GM18909 (cell line): ENCODE measurements around the gene PAX7.
"Not testable (repeated sequence)": the region's sequence is repeated elsewhere in the genome, so short reads cannot be mapped to it uniquely, and the experiment has no call there.

Experiments used
- ATAC-seq: cut with Tn5 transposase; IDR thresholded peaks from one replicate; pipeline ENCODE4 v1.9.1; 2021; ENCODE audit warnings: mild to moderate bottlenecking; ENCODE audit not compliant: unreplicated experiment, poor library complexity

The PAX7 gene

DNA sequence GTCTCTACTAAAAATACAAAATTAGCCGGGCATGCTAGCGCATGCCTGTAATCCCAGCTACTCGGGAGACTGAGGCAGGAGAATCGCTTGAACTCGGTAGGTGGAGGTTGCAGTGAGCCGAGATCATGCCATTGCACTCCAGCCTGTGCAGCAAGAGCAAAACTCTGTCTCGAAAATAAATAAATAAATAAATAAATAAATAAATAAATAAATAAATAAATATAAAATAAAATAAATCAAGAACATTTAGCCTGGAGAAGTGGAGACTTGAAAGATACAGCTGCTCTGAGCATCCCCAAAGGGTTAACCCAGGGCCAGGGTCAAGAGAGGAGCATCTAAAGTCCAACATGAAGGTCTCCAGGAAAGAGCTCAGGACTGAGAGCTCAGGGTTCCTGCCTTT is 63.6 kb downstream of the PAX7 start:
- not testable (repeated sequence) for ATAC-seq

DNA sequence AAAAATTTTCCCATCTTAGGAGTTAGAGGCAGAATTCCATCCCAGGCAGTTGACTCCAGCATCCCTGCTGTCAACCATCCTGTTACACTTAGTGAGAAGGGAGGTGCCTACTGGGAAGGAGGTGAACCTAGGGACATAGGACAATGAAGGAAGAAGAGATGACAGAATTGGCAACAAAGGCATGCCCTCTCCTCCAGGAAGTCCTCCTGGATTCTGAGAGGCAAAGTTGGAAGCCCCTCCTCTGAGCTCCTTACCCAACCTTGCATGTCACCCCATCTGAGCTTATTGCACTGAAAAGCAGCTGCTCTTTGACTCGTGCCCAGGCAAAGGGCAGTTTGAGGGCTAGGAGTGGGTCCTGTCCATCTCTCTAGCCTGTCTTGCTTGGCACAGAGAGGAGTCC is 66.9 kb downstream of the PAX7 start:
- ATAC-seq, result no peak

DNA sequence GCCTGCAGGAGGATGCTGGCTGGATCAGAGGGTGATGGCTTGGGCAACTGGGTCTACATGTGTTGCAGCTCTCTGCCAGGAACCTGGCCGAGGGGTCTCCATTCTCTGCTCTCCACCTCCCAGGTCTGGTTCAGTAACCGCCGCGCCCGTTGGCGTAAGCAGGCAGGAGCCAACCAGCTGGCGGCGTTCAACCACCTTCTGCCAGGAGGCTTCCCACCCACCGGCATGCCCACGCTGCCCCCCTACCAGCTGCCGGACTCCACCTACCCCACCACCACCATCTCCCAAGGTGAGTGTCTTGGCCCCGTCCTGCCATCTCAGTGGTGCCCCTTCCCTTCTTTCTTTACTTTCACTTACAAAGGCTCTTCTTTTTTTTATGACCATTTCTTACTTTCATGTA is 69.9 kb downstream of the PAX7 start:
- ATAC-seq, result no peak

DNA sequence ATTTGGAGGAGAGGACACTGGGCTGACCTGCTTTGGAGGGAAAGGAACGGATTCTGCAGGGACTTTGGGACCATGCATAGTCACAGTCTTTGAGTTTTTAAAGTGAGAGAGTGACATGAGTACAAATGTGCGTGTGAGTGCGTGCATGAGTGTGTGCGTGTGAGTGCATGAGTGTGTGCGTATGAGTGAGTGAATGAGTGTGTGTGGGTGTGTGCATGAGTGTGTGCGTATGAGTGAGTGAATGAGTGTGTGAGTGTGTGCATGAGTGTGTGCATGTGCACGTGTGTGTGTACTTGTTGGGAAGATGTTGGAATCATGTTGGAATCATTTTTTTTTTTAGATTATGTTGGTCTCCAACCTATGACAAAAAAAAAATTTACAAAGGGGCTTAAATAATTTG is 70.5 kb downstream of the PAX7 start:
- ATAC-seq, result no peak

DNA sequence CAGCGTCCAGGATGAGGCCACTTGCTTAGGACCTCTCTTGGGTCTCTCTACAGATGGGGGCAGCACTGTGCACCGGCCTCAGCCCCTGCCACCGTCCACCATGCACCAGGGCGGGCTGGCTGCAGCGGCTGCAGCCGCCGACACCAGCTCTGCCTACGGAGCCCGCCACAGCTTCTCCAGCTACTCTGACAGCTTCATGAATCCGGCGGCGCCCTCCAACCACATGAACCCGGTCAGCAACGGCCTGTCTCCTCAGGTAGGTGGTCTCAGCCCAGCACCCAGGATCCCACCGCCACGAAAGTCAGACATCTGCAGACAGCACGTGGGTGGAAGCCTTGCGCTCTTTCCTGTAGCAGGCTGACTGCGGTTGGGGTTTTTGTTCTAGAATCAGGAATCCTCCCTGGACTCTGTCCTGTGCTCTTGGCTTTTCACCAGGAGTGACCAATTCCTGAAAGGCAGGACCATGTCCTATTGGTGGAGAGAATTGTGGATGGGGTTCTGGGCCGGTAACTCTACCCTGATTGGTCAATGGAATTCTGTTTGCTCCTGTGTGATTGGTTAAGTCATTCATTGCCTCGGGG is 72.5 kb downstream of the PAX7 start:
- ATAC-seq, result no peak

DNA sequence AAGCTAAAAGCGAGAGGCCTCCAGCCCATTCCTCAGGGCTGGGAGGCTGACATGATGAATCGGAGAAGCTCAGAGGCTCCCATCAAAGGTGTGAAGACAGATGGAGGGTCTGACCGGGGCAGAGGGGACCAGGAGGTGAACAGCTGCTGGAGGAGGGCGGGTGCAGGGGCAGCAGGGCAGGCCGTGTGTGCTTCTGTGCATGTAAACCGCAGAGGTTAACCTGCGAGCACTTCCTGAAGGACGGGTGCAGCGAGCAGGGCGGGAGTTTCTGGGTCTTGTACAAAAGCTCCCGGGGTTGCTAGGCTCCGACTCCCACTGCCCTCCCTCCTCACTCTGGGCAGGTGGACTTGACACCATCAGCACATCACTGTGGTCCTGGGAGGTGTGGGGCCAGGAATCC is 75.2 kb downstream of the PAX7 start:
- ATAC-seq, result no peak

DNA sequence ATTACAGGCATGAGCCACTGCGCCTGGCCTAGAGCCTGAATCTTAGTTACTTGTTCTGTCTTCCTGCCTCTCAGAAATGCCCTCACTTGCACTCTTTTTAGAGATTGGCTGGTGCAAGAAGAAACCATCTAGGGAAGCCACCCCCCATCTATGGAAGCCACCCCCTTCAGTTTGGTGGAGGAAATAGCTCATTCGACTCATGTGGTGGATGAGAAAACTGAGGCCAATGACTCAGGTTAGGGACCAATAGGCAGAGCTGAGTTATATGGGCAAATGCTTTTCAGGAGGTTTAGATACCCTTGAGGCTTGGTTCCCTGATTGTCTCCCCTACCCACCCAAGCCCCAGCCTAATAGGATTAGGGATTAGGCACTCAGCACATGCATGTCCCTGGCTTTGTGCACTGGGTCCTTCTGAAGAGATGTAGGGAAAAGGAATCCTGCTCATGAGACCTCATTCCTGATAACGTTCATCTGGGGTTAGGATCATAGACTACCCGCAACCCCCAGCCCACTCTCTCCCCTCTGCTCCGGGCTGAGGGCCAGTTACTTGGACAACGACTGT is 77.1 kb downstream of the PAX7 start:
- ATAC-seq, result no peak

DNA sequence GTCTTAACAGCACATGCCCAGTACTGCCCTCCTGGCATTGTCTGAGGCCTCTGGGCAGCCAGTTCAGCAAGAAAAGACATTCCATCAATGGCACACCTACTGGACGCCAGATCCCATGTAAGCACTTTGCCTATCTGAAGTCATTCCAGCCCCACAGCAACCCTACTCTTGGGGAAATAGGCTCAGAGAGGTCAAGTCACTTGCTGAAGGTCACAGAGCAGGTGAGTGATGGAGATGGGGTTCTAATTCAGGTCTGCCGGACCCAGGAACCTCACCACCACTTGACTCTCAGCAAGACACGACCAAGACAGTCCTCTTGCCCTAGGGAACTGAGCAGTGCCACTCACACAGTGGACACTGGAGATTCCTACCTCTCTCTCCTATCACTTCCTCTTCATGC is 79.4 kb downstream of the PAX7 start:
- ATAC-seq, result no peak

DNA sequence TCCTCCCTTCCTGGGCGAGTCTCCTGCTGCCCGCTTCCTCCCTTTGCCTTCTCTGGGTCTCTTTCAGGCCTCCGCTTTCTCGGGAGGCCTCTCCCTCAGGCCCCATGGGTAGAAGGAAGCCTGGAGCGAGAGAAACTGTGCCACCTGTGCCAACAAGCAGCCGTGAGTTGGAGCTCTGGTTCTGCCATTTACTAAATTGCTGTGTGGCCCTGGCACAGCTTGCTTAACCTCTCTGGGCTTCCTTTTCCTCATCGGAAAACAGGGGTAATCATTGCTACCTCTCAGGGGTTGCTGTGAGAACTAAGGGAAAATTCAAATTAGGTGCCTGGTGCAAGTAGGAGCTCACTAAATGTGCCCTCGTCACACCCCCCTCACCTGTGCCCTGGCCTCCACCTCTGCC is 80.4 kb downstream of the PAX7 start:
- ATAC-seq, result no peak

DNA sequence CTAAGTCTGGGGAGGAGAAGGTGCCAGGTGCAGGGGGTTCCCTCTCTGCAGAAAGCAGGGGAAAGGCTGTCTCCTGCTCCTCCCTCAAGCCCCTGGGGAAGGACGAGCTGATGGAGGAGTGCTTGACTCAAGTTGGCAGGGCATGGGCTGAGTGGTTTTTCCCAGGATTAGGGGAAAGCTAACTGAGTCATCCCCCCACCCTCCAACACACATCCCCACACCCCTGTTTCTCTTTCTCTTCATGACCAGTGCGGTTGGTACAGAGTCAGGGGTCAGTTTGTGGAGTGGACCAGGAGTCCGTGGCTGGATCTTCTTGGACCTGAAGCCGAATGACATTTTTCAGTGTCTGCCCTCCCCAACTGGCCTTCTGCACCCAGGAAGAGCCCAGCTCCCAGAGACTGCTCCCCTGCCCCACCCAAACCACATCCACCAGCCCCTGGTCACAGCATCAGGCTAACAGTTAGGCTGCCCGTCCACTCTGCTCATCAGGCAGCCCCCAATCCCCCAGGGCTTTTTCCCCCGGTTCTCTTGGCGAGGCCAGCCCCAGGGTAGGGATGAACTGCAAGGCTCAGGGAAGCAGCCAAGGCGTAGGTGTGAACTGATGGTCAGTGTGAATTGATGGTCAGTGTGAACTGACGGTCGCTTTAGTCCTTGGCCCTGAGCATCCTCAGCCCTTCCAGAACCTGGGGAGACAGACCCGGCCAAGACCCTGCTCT is 81.0 kb downstream of the PAX7 start:
- ATAC-seq, result no peak

DNA sequence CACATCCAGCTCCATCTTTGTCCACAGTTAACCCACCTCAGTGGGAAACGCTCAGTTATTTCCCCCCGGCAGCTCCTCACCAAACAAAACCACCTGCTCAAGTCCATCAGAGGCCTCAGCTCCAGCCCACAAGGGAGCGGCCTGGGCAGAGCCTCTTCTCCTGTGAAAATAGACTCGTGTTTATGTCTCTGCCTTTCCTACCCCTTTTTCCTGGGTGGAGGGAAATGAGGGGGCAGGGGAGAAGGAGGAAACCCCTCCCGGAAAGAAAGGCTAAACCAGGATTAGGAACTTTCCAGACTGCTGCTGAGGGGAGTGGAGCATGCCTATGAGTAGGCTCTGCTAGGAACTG is 81.6 kb downstream of the PAX7 start:
- no peak for ATAC-seq

DNA sequence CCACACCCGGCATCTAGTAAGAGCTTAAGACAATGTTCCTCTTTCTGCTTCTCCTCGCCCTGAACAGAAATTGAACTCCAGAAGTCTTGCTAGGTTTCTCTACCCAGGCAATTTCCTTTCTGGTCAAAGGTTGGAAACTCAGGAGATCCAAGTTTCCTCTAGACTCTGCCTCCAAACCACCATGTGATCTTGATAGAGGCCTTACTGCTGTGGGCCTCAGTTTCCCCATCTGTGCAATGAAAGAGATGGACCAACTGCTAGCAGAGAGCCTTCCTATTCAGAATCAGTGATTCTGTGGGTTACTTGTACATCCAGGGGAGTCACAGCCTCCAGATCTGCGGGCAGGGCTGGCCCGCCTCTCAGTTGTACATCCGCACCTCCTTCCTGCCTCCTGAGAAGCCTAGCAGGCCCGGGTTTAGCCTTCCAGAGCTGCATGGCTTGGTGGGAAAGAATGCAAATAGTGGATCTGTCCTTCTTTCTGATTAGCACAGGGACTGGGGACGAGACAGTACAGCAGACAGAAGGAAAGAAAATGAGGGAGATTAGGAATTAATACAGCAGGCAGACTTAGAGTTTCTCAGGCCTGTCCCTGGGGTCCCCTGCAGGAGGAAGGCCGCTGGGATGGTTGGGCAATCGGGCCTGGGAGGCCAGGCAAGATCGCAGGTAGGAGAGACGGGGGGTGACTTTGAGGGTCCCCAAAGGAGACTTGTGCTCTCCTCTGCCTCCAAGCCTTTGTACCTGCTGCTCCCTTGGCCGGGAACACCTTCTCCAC is 83.9 kb downstream of the PAX7 start:
- ATAC-seq, result no peak

DNA sequence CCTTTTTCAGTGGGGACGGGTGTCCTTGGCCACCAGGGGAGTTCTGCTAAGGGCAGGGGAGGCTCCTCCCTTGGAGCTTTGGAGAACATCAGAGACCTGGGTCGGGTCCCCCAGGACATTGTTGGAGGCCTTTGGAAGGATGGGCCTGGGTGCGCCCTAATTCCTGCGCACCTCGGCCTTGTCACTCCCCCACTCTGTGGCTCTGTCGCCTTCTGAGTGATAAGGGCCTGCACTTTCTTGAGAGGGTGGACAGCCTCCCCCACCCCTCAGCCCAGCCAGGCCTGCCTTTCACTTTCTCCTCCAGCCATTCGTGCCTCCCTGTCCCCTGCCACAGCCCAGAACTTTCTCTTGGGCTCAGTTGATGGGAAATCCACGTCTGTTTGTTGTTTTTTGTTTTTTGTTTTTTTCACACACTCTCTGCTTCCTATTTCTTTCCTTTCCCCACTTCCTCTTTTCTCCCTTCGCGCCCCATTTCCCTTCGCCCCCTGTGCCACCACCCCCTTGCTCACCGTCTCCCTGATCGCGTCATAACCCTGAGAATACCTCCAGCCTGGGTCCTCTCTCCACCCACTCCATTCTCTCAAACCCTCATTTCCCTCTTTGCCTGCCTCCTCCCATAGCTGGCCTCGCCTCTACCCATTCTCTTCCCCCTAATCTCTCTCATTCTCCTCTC is 85.6 kb downstream of the PAX7 start:
- ATAC-seq, result no peak

DNA sequence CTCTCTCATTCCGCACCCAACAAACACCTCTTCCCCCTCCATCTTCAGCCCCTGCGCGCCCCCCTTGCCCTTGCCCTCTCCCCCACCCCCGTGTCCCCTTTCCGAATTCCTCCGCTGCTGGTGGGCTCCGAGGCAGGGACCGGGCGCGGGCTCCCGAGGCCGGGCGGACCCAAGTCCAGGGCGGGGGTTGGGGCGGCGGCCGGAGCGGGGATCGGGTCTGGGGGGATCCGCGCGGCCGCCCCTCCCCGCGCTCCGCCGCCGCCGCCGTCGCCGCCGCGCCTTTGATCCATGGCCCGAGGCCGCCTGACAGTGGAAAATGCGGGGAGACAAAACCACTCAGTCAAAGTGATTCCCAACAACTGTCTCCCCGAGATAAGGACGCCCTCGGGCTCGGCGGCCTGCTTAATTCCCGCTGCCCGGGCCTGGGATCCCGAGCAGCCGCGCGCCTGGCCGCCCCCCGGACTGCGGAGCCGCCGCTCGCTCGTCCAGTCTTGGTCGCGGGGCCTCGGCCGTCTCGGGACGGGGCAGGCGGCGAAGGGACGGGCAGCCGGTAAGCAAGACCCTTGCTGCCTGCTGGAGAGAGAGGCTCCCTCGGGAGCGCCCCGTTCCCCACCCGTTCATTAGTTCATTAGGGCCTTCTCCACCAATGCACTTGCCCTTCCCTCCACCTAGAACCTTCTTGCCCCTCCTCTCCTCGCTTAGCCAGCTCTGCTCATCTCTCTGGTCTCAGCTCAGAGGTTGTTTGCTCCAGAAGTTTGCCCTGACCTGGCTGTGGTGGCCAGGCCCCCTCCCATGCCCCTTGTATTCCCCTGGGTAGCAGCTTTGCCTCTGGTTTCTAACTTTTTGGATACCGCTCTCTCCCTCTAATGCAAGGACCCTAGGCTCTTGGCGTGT is 86.4 kb downstream of the PAX7 start:
- ATAC-seq, result no peak

DNA sequence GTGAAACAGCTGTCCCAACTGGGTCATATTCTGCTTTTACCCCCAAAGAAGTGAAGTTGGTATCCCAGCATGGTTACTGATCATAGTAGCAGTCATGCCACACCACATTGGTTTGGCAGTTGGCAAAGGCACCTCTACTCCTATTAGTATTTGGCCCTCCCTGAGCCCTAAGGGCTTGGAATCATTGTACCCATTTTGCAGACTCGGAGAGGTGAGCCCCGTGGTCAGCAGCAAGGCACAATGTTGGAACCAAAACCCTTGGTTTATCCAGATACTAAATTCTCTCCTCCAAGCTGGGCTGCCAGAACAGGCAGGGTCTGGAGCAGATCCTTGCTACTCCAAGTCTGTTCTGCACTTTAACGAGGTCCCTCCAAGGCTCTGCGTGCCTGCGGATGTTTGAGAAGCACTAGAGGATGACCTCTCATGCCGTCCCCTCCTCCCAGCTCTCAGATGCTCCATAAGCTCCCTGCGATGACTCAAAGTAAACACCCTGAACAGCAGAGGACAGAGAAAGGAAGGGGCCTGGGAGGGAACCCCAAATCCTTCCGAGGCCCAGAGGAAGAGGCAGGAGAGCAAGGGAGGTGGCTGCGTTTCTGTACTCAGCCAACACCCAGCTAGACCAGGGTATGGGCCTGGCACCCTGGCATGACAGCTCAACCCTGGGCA is 89.3 kb downstream of the PAX7 start:
- no peak for ATAC-seq

DNA sequence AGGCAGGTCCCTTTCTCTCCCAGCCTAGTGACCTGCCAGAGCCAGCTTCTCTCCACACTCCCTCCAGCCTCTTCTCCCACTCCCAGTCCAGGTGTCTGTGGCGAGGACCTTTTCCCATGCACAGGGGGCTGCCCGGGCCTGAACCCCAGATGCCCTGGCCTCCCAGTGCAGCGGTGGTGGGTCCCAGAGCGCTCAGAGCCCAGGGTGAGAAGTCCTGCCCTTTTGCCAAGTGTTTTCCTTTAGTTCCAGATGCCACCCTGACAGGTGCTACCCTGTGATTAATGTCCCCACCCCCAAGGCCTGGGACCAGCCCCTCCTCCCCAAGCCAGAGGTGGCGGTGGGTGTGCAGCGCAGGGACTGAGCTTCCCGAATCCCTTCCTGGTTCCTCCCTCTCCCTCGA is 90.4 kb downstream of the PAX7 start:
- ATAC-seq, result no peak

DNA sequence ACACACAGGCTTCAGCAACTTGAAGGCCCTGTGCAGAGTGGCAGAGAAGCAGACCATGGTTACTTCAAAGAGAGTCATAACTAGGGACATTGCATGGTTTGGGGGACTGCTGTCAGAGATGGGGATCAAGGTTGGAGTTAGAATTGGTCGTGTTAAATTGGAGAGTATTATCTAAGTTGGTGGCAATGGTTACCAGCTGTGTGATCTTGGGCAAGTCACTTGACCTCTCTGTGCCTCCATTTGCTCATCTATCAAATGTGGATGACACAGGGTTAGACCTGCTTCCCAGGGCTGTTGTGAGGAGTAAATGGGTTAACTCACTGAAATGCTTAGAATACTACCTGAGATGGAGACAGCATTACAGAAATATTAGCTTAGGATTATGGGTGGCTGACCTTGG is 91.1 kb downstream of the PAX7 start:
- ATAC-seq, result no peak

DNA sequence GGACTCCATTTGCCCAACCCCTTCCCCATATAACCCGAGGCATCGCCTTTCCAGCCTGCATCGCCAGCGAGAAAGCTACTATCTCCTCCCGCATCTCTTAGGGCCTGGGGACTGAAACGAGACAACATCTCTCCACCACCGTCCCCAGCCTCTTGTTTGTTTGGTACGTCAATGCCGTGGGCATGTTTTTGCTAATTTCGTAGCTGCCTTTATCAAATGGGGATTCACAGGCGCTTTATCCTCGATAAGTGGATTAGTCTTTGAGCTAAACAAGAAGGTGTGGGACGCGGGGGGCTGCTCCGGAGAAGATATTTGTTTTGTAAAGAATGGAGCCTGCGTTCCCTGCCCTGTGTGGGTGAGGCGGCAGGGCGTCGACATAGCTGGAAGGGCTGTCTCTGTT is 91.6 kb downstream of the PAX7 start:
- no peak for ATAC-seq

DNA sequence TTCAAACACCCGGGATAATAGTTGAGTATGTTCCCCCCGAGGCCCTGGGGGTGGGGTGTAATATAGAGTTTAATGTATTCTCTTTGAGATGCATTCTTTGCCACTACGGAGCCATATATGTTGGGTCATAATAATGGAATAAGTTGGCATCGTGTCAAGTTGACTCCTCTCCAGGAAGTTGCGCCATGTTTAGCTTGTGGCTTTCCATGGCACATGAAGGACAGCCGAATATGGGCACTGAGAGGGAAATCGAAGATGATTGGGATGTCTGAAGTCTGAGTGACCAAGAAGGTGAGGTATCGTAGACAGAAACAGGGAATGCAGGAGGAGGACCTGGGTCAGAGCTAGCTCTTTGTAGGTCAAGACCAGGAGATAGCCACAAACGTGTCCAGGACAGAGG is 92.6 kb downstream of the PAX7 start:
- ATAC-seq, result no peak
